Uterus (tissue), 2 donors: ENCODE data around the gene DYNC1LI1.

ENCODE experiments used
- CTCF ChIP-seq, 4 experiments: fragments of 200-600 bp in 2 of 4; fragments of 450-650 bp in 2 of 4; sonication (generic) in 2 of 4; IDR thresholded peaks; one replicate each; pipeline ENCODE4 v1.5.1; 2016 to 2019; ENCODE audit warnings: antibody characterized with exemption in 4 of 4, mild to moderate bottlenecking in 2 of 4, moderate library complexity in 1 of 4
- POLR2A ChIP-seq, 2 donors: fragments of 450-650 bp; IDR thresholded peaks; one replicate each; pipeline ENCODE4 v1.6.1; 2016; ENCODE audit warnings: antibody characterized with exemption in 2 of 2, mild to moderate bottlenecking in 1 of 2, moderate library complexity in 1 of 2

- TF ChIP-seq CTCF (IDR thresholded peaks at IDR 0.05), result no peak
- TF ChIP-seq POLR2A (IDR thresholded peaks at IDR 0.05), result no peak
Measured at GRCh38 chr3:32499585-32499984, 71.1 kb downstream of the DYNC1LI1 start.
